Body of pancreas (tissue), 4 donors: ENCODE results near the gene VWA5A.

Source experiments
- CTCF ChIP-seq, 7 experiments: fragments of 450-650 bp in 4 of 7; fragments of 200-600 bp in 3 of 7; sonication (generic) in 3 of 7; IDR thresholded peaks; one replicate each; pipeline ENCODE4 v1.5.1; 2016 to 2019; ENCODE audit warnings: antibody characterized with exemption in 7 of 7
- POLR2A ChIP-seq, 3 donors: fragments of 450-650 bp; IDR thresholded peaks; one replicate each; pipeline ENCODE4 v1.6.1; 2016; ENCODE audit warnings: antibody characterized with exemption in 3 of 3, mild to moderate bottlenecking in 2 of 3

GRCh38 chr11:124120891-124121290 is 5.6 kb downstream of the VWA5A start:
- no peak for TF ChIP-seq POLR2A (IDR thresholded peaks at IDR 0.05)
- TF ChIP-seq CTCF (IDR thresholded peaks at IDR 0.05), result no peak
